Naive B cell (primary cell): Measurements from ENCODE around the gene PDLIM4. TPM values are rescaled to one million over a fixed set of nuclear protein-coding genes. Genes with fewer than 3 reads are reported as not detected.
A peak's percentile ranks its signal among the peaks of the same experiment; 100 is the strongest.

Experiments
- ATAC-seq, 2 donors: fragments of 150-1000 bp; cut with Tn5 transposase; 2 replicates each; pipeline ENCODE4 v1.10.0; 2021; ENCODE audit warnings: low read depth in 2 of 2, mild to moderate bottlenecking in 2 of 2, moderate library complexity in 2 of 2
- DNase-seq: peaks from one replicate; pipeline ENCODE4 v3.0.0; 2022
- H3K27ac Mint-ChIP-seq, 6 donors: one replicate each; pipeline ENCODE4 v1.8.0; 2020 to 2022; ENCODE audit warnings: mild to moderate bottlenecking in 6 of 6, mixed read lengths in 6 of 6, moderate library complexity in 5 of 6, inconsistent platforms in 2 of 6
- H3K27me3 Mint-ChIP-seq, 3 donors: one replicate each; pipeline ENCODE4 v1.8.0; 2021 to 2022; ENCODE audit warnings: mixed read lengths in 3 of 3, mild to moderate bottlenecking in 1 of 3
- H3K36me3 Mint-ChIP-seq, 2 donors: one replicate each; pipeline ENCODE4 v1.8.0; 2020 to 2022; ENCODE audit warnings: mixed read lengths in 2 of 2, inconsistent platforms in 1 of 2, mild to moderate bottlenecking in 1 of 2
- H3K4me1 Mint-ChIP-seq, 3 donors: one replicate each; pipeline ENCODE4 v1.8.0; 2020 to 2022; ENCODE audit warnings: mixed read lengths in 3 of 3, inconsistent platforms in 1 of 3, mild to moderate bottlenecking in 1 of 3, moderate library complexity in 1 of 3
- H3K4me3 Mint-ChIP-seq, 8 donors: one replicate each; pipeline ENCODE4 v1.8.0; 2020 to 2022; ENCODE audit warnings: mild to moderate bottlenecking in 8 of 8, mixed read lengths in 8 of 8, moderate library complexity in 8 of 8, inconsistent platforms in 2 of 8
- H3K9me3 Mint-ChIP-seq, 7 donors: one replicate each; pipeline ENCODE4 v1.8.0; 2020 to 2022; ENCODE audit warnings: mixed read lengths in 7 of 7, mild to moderate bottlenecking in 5 of 7, inconsistent platforms in 2 of 7, moderate library complexity in 1 of 7
- polyA plus RNA-seq, 6 donors: library from polyadenylated mRNA; unstranded; fragments of 300-500 nt; fragmentation: Illumina TruSeq; gene quantifications; one replicate each; pipeline ENCODE4 v1.2.3, GENCODE V29; 2021; ENCODE audit warnings: low read depth in 6 of 6

The PDLIM4 gene
- not detected for polyA plus RNA-seq

- no peaks in the 10 kb centered on the region for H3K36me3 Mint-ChIP-seq
- H3K4me3 Mint-ChIP-seq, result peak within 1 kb of the TSS in 6 of 8 donors; percentile 38 to 84 (median 68)
- ATAC-seq (peak in 1 of 2 donors; percentile 28), DNase-seq (no peak)
- H3K27ac Mint-ChIP-seq, result peak within 1 kb of the TSS in 1 of 6 donors; percentile 70
- peaks cover 0 to 6% (median 3%) of the 10 kb centered on the region in 3 donors for H3K4me1 Mint-ChIP-seq
- peaks cover 0 to 1% (median 0%) of the 10 kb centered on the region in 7 donors for H3K9me3 Mint-ChIP-seq
- peaks cover 27 to 47% (median 30%) of the 10 kb centered on the region in 3 donors for H3K27me3 Mint-ChIP-seq
These were observed at the start of gene PDLIM4 for GRCh38 chr5:132257131-132258101. TSS of gene PDLIM4 (plus strand) at chr5:132257696. CDS start at chr5:132257735, 39 bp downstream.

- Mint-ChIP-seq H3K27me3 (peaks cover 0 to 23% (median 3%) of the 10 kb centered on the region in 3 donors), H3K4me3 (no peak overlapping the region), H3K36me3 (peaks cover 0 to 8% of the 10 kb centered on the region in 2 donors), H3K27ac (peak overlapping the region in 2 of 6 donors; percentile 24 to 29), H3K4me1 (peaks cover 5 to 19% (median 7%) of the 10 kb centered on the region in 3 donors), H3K9me3 (no peaks in the 10 kb centered on the region)
- no peak for DNase-seq
- ATAC-seq, result no peak
These were observed 49.7 kb upstream of the PDLIM4 start for GRCh38 chr5:132207778-132208177.

GRCh38 chr5:132209131-132209530 lies 48.4 kb upstream of the PDLIM4 start:
- DNase-seq (no peak), ATAC-seq (no peak)
- Mint-ChIP-seq H3K9me3 (no peaks in the 10 kb centered on the region), H3K4me3 (no peak overlapping the region), H3K27ac (peak overlapping the region in 1 of 6 donors; percentile 82), H3K27me3 (peaks cover 0 to 22% (median 3%) of the 10 kb centered on the region in 3 donors), H3K36me3 (peaks cover 0 to 8% of the 10 kb centered on the region in 2 donors), H3K4me1 (peaks cover 5 to 19% (median 6%) of the 10 kb centered on the region in 3 donors)

GRCh38 chr5:132209901-132210545 lies 47.5 kb upstream of the PDLIM4 start:
- no peak for ATAC-seq

GRCh38 chr5:132210944-132211343 lies 46.6 kb upstream of the PDLIM4 start:
- no peak overlapping the region for H3K27ac Mint-ChIP-seq
- H3K36me3 Mint-ChIP-seq, result no peaks in the 10 kb centered on the region
- no peaks in the 10 kb centered on the region for H3K9me3 Mint-ChIP-seq
- ATAC-seq (no peak), DNase-seq (no peak)
- H3K4me1 Mint-ChIP-seq, result peaks cover 5 to 7% (median 6%) of the 10 kb centered on the region in 3 donors
- peaks cover 0 to 7% (median 0%) of the 10 kb centered on the region in 3 donors for H3K27me3 Mint-ChIP-seq
- H3K4me3 Mint-ChIP-seq, result no peak overlapping the region

More at GRCh38 chr5:132209901-132210545, 47.5 kb upstream of the PDLIM4 start:
- peaks cover 0 to under 1% of the 10 kb centered on the region in 2 donors for H3K36me3 Mint-ChIP-seq
- no peaks in the 10 kb centered on the region for H3K9me3 Mint-ChIP-seq
- no peak overlapping the region for H3K4me3 Mint-ChIP-seq
- H3K4me1 Mint-ChIP-seq, result peaks cover 5 to 12% (median 6%) of the 10 kb centered on the region in 3 donors
- no peak for DNase-seq
- no peak overlapping the region for H3K27ac Mint-ChIP-seq
- H3K27me3 Mint-ChIP-seq, result peaks cover 0 to 13% (median 3%) of the 10 kb centered on the region in 3 donors

- Mint-ChIP-seq H3K27ac (no peak overlapping the region), H3K36me3 (no peaks in the 10 kb centered on the region), H3K4me1 (peaks cover 5 to 7% (median 6%) of the 10 kb centered on the region in 3 donors), H3K27me3 (peaks cover 0 to 7% (median 0%) of the 10 kb centered on the region in 3 donors), H3K9me3 (no peaks in the 10 kb centered on the region), H3K4me3 (no peak overlapping the region)
- DNase-seq (no peak), ATAC-seq (no peak)
These were observed 45.7 kb upstream of the PDLIM4 start for GRCh38 chr5:132211787-132212186.

- DNase-seq (no peak), ATAC-seq (no peak)
- Mint-ChIP-seq H3K27ac (no peak overlapping the region), H3K9me3 (no peaks in the 10 kb centered on the region), H3K4me1 (peaks cover 0 to 5% (median 3%) of the 10 kb centered on the region in 3 donors), H3K36me3 (no peaks in the 10 kb centered on the region), H3K27me3 (no peaks in the 10 kb centered on the region), H3K4me3 (no peak overlapping the region)
These were observed 43.8 kb upstream of the PDLIM4 start for GRCh38 chr5:132213666-132214065.

- H3K9me3 Mint-ChIP-seq, result no peaks in the 10 kb centered on the region
- ATAC-seq (no peak), DNase-seq (no peak)
- no peaks in the 10 kb centered on the region for H3K36me3 Mint-ChIP-seq
- H3K27me3 Mint-ChIP-seq, result peaks cover 0 to 1% (median 0%) of the 10 kb centered on the region in 3 donors
- no peaks in the 10 kb centered on the region for H3K4me1 Mint-ChIP-seq
- H3K4me3 Mint-ChIP-seq, result no peak overlapping the region
- no peak overlapping the region for H3K27ac Mint-ChIP-seq
These were observed 43.0 kb upstream of the PDLIM4 start for GRCh38 chr5:132214491-132214890.

GRCh38 chr5:132215329-132215728 lies 42.2 kb upstream of the PDLIM4 start:
- H3K36me3 Mint-ChIP-seq, result no peaks in the 10 kb centered on the region
- H3K4me1 Mint-ChIP-seq, result no peaks in the 10 kb centered on the region
- DNase-seq (no peak), ATAC-seq (no peak)
- H3K4me3 Mint-ChIP-seq, result no peak overlapping the region
- H3K27ac Mint-ChIP-seq, result peak overlapping the region in 2 of 6 donors; percentile 7 to 38
- H3K27me3 Mint-ChIP-seq, result peaks cover 0 to 9% (median 0%) of the 10 kb centered on the region in 3 donors
- H3K9me3 Mint-ChIP-seq, result no peaks in the 10 kb centered on the region

- no peaks in the 10 kb centered on the region for H3K36me3 Mint-ChIP-seq
- H3K4me3 Mint-ChIP-seq, result no peak overlapping the region
- H3K27ac Mint-ChIP-seq, result peak overlapping the region in 1 of 6 donors; percentile 60
- no peaks in the 10 kb centered on the region for H3K9me3 Mint-ChIP-seq
- H3K27me3 Mint-ChIP-seq, result peaks cover 0 to 9% (median 0%) of the 10 kb centered on the region in 3 donors
- DNase-seq, result no peak
- peaks cover 12 to 15% (median 13%) of the 10 kb centered on the region in 3 donors for H3K4me1 Mint-ChIP-seq
- no peak for ATAC-seq
These were observed 39.2 kb upstream of the PDLIM4 start for GRCh38 chr5:132218321-132218720.

- Mint-ChIP-seq H3K27ac (no peak overlapping the region), H3K9me3 (no peaks in the 10 kb centered on the region), H3K27me3 (peaks cover 0 to 12% (median 2%) of the 10 kb centered on the region in 3 donors), H3K4me3 (no peak overlapping the region), H3K4me1 (peaks cover 15 to 19% (median 17%) of the 10 kb centered on the region in 3 donors), H3K36me3 (no peaks in the 10 kb centered on the region)
- no peak for ATAC-seq
- DNase-seq, result no peak
These were observed 38.1 kb upstream of the PDLIM4 start for GRCh38 chr5:132219289-132219970.

GRCh38 chr5:132219981-132220380 lies 37.5 kb upstream of the PDLIM4 start:
- Mint-ChIP-seq H3K27me3 (peaks cover 5 to 15% (median 7%) of the 10 kb centered on the region in 3 donors), H3K4me1 (peaks cover 15 to 19% (median 17%) of the 10 kb centered on the region in 3 donors), H3K9me3 (no peaks in the 10 kb centered on the region), H3K36me3 (no peaks in the 10 kb centered on the region), H3K27ac (no peak overlapping the region), H3K4me3 (no peak overlapping the region)
- ATAC-seq (no peak), DNase-seq (no peak)

- no peak for DNase-seq
- no peak overlapping the region for H3K4me3 Mint-ChIP-seq
- ATAC-seq, result no peak
- H3K36me3 Mint-ChIP-seq, result no peaks in the 10 kb centered on the region
- peaks cover 15 to 19% (median 19%) of the 10 kb centered on the region in 3 donors for H3K4me1 Mint-ChIP-seq
- H3K27ac Mint-ChIP-seq, result no peak overlapping the region
- H3K27me3 Mint-ChIP-seq, result peaks cover 10 to 20% (median 12%) of the 10 kb centered on the region in 3 donors
- H3K9me3 Mint-ChIP-seq, result no peaks in the 10 kb centered on the region
These were observed 37.0 kb upstream of the PDLIM4 start for GRCh38 chr5:132220491-132220890.
